Measurements from ENCODE around the gene POLR2E.
A peak's percentile ranks its signal among the peaks of the same experiment; 100 is the strongest.
"Not testable (repeated sequence)": the region's sequence is repeated elsewhere in the genome, so short reads cannot be mapped to it uniquely, and the experiment has no call there.

The POLR2E gene

DNA sequence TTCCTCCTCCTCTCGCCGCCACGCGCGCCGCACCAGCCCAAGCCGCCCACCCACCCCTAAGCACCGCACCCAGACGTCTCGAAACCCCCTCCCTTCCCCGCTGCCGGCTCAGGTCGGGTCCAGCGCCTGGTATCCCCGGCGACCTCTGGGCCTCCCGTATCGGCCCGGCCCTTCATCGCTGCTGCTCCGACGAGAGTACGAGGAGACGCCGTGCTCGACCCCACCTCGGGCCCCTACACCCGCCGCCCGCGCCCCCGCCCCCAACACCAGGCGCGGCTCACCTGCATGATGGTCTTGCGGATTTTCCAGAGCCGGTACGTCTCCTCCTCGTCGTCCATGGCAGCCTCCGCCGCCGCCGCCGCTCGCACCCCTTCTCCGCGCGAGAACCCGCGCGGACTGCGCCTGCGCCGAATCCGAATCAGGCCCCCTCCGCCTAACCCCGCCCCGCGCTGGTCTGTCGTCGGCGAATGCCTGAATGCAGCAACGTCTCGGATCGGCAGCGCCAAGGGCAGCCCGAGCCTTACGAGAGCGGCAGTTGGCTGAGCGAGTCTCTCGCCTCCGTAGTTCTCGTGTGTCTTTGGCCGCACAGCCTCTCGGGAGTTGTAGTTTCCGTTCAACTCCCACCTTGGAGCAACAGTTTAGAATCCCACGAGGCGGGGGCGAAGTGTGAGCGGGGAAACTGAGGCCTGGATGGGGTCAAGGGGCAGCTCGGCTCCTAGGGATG lies at the start of gene POLR2E:
Gene POLR2E (minus strand): TSS at position 398 of the 724 bp plus-strand sequence. CDS start 60 bp downstream, at position 338.
- DNase-seq = peak; percentile 97

GRCh38 chr19:1144741-1145140 lies 49.6 kb upstream of the POLR2E start:
- no peak for DNase-seq

DNA sequence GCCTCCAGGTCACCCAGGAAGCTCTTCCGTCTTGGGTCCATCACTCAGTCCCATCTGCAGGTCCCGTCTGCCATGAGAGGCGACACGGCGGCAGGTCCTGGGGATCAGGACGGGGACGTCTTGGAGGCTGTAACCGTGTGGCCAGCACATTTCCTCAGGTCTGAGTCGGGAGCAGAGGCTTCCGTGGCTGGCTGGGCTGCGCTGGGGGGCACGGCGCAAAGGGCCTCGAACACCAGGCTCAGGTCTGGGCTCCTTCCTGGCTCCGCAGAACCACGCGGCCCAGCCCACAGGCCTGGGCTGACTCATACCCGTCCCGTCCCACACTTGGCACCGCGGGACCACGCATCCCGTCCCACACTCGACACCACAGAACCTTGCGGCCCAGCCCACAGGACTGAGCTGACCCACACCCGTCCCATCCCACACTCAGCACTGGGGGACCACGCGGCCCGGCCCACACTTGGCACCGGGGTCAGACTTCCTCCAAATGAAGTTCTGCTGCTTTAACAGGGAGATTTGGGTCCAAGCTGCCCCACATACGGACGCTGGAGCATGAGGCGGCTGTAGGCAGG lies 48.7 kb upstream of the POLR2E start:
- no peak for DNase-seq

DNA sequence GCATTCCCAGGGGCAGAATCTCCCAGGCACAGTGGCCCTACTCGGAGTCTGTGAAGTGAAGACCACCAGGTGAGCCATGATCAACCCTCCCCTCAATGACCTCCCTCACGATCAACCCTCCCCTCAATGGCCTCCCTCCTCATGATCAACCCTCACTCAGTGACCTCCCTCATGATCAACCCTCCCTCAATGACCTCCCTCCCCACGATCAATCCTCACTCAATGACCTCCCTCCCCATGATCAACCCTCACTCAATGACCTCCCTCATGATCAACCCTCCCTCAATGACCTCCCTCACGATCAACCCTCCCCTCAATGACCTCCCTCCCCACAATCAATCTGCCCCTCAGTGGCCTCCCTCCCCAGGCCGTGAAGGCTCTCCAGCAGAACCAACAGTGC lies 46.8 kb upstream of the POLR2E start:
- no peak for DNase-seq

DNA sequence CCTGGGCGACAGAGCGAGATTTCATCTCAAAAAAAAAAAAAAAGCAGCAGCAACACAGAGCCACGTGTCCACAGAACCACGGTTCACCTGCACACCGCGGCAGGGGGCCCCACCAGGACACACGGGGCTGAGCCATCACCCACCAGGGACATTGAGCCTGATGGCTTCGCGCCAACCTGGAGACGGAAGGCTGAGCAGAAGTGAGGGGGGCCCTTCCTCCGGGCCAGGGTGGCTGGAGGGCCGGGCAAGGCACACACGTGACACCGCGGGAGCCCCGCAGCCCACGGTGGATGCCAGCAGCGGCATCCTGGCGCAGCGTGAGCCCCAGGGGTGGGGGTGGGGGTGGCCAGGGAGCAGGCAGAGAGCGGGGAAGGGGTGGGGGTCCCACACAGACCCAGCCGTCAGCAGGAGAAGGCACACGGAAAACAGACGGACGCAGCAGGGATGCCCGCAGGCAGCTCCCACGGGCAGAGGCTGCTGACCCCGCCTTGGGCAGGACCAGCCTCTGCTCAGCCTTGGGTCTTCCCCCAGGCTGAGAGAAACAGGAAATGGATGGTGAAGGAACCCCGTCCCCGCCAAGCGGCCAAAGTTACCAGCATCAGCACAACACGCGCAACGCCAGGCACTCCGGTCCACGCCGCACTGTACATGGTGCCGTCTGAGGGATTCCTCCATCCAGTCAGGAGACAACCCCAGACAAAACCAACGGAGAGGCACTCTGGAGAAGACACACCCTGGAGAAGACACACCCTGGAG lies 45.3 kb upstream of the POLR2E start:
- DNase-seq = no peak

- no peak for DNase-seq
Observed at GRCh38 chr19:1139126-1139525, 44.0 kb upstream of the POLR2E start.

DNA sequence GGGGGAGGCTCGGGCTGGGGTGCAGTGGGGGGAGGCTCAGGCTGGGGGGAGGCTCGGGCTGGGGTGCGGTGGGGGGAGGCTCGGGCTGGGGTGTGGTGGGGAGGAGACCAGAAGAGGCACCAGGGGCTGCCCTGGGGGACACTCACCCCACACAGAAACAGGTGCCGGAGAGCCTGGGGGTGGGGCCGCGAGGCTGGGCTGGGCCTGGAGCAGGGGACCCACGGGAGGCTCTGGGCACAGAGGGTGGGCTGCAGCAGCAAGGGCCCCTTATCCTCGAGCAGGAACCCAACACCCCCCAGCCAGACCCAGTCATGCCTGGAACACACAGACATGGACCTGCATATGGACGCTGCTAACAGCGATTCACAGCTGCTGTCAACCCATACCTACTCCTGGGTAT lies 42.9 kb upstream of the POLR2E start:
- no peak for DNase-seq

- no peak for DNase-seq
Observed at GRCh38 chr19:1136621-1137317, 41.6 kb upstream of the POLR2E start.

DNA sequence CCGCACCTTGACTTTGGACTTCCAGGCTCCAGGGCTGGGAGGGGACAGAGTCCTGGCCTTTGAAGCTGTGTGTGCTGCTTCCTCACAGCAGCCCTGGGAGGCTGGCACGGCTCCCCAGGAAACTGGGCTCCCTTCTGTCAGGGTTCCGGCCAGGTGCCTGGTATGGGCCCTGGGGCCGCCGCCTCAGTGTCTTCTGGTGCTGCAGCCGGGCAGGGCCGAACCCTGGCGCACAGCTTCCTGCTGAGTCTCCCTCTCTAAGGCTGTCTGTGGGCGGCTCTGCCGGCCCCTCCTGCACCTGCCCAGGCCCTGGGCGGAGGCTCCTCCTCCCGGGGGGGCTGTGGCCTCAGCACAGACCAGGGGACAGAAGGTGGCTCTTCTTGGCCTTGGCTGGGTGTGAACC lies 41.0 kb upstream of the POLR2E start:
- DNase-seq = peak; percentile 3

- no peak for DNase-seq
Observed at GRCh38 chr19:1135454-1135853, 40.3 kb upstream of the POLR2E start.

DNA sequence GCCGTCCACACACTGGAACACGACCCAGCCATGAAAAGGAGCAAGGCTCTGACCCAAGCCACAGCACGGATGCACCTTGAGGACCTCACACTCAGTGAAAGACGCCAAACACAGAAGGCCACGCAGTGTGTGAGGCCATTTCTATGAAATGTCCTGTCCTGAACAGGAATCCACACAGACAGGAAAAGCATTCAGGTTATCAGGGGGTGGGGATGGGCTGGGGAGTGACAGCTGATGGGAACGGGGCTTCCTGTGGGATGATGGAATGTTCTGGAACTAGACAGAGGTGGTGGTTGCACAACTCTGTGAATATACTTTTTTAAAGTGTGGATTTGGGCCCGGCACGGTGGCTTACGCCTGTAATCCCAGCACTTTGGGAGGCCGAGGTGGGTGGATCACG lies 39.3 kb upstream of the POLR2E start:
- no peak for DNase-seq

DNA sequence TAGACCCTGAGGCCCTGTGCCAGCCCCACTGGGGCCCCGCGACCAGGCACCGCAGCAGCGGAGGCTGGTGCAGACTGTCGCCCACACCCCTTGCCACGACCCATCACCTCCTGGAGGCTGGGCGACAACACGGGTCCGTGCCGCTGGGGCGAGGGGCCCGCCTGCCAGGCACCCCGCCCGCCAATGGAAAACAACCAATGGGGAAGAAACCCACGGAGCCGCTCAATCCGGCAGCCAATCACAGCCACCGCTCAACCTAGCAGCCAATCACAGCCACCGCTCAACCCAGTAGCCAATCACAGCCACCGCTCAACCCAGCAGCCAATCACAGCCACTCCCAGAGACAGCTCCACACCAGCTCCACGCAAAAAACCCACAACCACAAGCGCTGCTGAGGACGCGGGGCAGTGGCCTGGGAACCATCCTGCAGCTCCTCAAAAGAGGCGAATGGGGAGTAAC lies 38.3 kb upstream of the POLR2E start:
- no peak for DNase-seq

GRCh38 chr19:1132552-1133383 lies 37.6 kb upstream of the POLR2E start:
- DNase-seq = no peak

- no peak for DNase-seq
Observed at GRCh38 chr19:1131718-1132551, 36.8 kb upstream of the POLR2E start.

- no peak for DNase-seq
Observed at GRCh38 chr19:1130771-1131717, 35.9 kb upstream of the POLR2E start.

DNA sequence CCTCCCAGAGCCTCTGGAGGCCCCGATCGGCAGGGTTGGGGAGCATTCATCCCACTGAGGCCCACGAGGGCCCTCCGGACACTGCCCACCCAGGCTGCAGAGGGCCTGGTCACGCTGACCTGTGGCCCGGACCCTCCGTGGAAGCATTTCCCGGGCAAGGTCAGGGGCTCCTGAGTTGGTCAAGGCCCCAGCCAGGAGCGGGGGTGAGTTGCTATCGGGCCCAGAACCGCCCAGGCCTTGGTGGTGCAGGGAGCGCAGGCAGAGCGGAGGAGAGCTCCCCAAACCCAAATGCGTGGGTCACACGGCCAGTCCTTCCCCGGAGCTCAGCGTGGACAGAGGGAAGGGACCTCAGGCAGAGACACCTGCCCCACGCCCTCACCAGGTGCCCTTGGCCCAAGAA lies 34.4 kb upstream of the POLR2E start:
- no peak for DNase-seq

DNA sequence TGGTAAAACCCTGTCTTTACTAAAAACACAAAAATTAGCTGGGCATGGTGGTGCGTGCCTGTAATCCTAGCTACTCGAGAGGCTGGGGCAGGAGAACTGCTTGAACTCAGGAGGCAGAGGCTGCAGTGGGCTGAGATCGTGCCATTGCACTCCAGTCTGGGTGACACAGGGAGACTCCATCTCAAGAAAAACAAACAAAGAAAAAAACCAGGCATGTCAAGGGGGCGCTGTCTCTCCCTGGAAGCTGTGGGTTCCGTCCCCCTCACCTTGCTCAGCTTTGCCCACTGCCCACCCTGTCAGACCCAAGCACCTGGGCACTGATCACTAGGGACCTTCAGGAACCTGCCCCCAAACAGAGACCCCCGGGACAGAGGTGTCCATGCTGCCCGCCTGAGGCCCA lies 33.9 kb upstream of the POLR2E start:
- not testable (repeated sequence) for DNase-seq

DNA sequence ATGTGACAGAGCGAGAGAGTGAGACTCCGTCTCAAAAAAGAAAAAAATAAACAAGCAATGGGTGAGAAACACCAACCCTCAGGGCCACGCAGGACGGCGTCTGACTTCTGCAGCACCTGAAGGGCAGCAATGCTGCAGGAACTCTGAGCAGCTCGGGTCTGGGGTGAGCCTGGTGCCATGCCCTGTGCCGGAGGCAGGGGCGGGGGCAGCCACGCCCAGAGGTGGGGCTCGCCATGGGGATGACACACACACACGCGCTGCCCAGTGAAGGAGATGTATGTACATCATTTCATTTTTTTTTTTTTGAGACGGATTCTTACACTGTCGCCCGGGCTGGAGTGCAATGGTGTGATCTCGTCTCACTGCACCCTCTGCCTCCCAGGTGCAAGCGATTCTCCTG lies 32.9 kb upstream of the POLR2E start:
- DNase-seq = no peak

GRCh38 chr19:1126984-1127760 lies 32.0 kb upstream of the POLR2E start:
- DNase-seq = no peak

All from COR-L47 (cell line).